ENCODE results near the gene ZNF799. TPM values are rescaled to one million over a fixed set of nuclear protein-coding genes. Genes with fewer than 3 reads are reported as not detected.
"Not testable (repeated sequence)": the region's sequence is repeated elsewhere in the genome, so short reads cannot be mapped to it uniquely, and the experiment has no call there.

The ZNF799 gene
- total RNA-seq, 1 donor: 3.5 TPM

GRCh38 chr19:12365236-12366162, 35.6 kb downstream of the ZNF799 start, which contains the start of gene ZNF442:
ZNF442 (minus strand) TSS chr19:12365683; CDS start chr19:12363631, 2,052 bp downstream.
- TF ChIP-seq CTCF (IDR thresholded peaks at IDR 0.05; ENCODE audit: insufficient read depth, low read depth, low read length): peak; percentile 71
- peak; percentile 92 for DNase-seq (ENCODE audit: low read depth)
- H3K4me3 ChIP-seq (ENCODE audit: low read depth, low read length): peak within 1 kb of the TSS; percentile 71

GRCh38 chr19:12364391-12365235, 36.5 kb downstream of the ZNF799 start:
- peak; percentile 5 for DNase-seq (ENCODE audit: low read depth)
- H3K4me3 ChIP-seq (ENCODE audit: low read depth, low read length): peak overlapping the region; percentile 71
- TF ChIP-seq CTCF (IDR thresholded peaks at IDR 0.05; ENCODE audit: insufficient read depth, low read depth, low read length): no peak

- not testable (repeated sequence) for H3K4me3 ChIP-seq (ENCODE audit: low read depth, low read length); DNase-seq (ENCODE audit: low read depth)
Observed at GRCh38 chr19:12362236-12362635, 38.8 kb downstream of the ZNF799 start.

GRCh38 chr19:12353375-12353774, 47.7 kb downstream of the ZNF799 start:
- DNase-seq (ENCODE audit: low read depth): no peak
- TF ChIP-seq CTCF (IDR thresholded peaks at IDR 0.05; ENCODE audit: insufficient read depth, low read depth, low read length): no peak
- no peak overlapping the region for H3K4me3 ChIP-seq (ENCODE audit: low read depth, low read length)

GRCh38 chr19:12350890-12351197, 50.2 kb downstream of the ZNF799 start:
- no peak overlapping the region for H3K4me3 ChIP-seq (ENCODE audit: low read depth, low read length)
- no peak for DNase-seq (ENCODE audit: low read depth)
- no peak for TF ChIP-seq CTCF (IDR thresholded peaks at IDR 0.05; ENCODE audit: insufficient read depth, low read depth, low read length)

- DNase-seq (ENCODE audit: low read depth): no peak
- H3K4me3 ChIP-seq (ENCODE audit: low read depth, low read length): no peak overlapping the region
- no peak for TF ChIP-seq CTCF (IDR thresholded peaks at IDR 0.05; ENCODE audit: insufficient read depth, low read depth, low read length)
Observed at GRCh38 chr19:12350185-12350889, 50.7 kb downstream of the ZNF799 start.
